ENCODE results near the gene RHOA. TPM values are rescaled to one million over a fixed set of nuclear protein-coding genes. Genes with fewer than 3 reads are reported as not detected.

Gene RHOA
- total and polyA plus RNA-seq, 2 of the 8 experiments (the other 6 are each of a cell fraction or from before 2014, with no cell fraction given), result 176 to 397 TPM

DNA sequence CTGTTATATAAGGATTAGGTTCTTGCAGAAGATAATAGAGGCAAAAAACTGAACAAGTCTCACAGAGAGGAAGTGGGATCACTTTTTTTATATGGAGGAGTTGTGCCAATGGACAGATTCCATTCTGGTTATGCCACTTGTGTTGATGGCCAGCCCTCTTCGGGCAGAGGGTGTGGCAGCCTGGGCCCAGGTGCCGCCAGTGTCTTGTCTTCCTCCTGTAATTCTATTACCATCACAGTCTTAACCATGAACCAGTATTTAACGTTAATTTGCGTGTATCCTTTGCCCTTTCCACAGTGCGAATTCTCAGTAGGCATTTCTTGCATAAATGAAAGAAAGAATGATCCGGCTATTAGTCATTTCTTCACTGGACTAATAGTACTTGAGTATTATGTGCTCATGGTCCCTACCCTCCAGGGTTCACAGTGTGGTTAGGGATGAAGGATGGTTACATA is 65.0 kb downstream of the RHOA start (continued):
- no peak for TF ChIP-seq SIX5 (IDR thresholded peaks at IDR 0.05; ENCODE audit: low read depth, low read length)
- TF ChIP-seq CREB1 (IDR thresholded peaks at IDR 0.05), result no peak
- no peak for TF ChIP-seq RAD21 (IDR thresholded peaks at IDR 0.05 in 1 of 2, conservative IDR thresholded peaks at IDR 0.05 in 1 of 2; ENCODE audit: low read depth in 2 of 2, low read length in 2 of 2)
